Colon (tissue), 2 donors: Measurements from ENCODE around the gene GRIP2.

Experiments
- FAIRE-seq: peaks from 2 replicates; lab custom pipeline; 2012; peaks lifted over from hg19 to GRCh38; lab: Jason Lieb, UNC
- donor health status: control.
- donor health status: control.

The GRIP2 gene

GRCh38 chr3:14538451-14539088 lies 1.6 kb downstream of the GRIP2 start:
- FAIRE-seq: no peak

- FAIRE-seq: no peak
Measured at GRCh38 chr3:14537590-14538450, 2.3 kb downstream of the GRIP2 start.

- no peak for FAIRE-seq
Measured at GRCh38 chr3:14536837-14537589, 3.1 kb downstream of the GRIP2 start.

- FAIRE-seq: no peak
Measured at GRCh38 chr3:14536055-14536815, 3.9 kb downstream of the GRIP2 start.

GRCh38 chr3:14535616-14536015 lies 4.5 kb downstream of the GRIP2 start:
- no peak for FAIRE-seq

GRCh38 chr3:14534516-14535191 lies 5.5 kb downstream of the GRIP2 start:
- FAIRE-seq: no peak

- no peak for FAIRE-seq
Measured at GRCh38 chr3:14533457-14533958, 6.6 kb downstream of the GRIP2 start.

- no peak for FAIRE-seq
Measured at GRCh38 chr3:14532691-14533456, 7.3 kb downstream of the GRIP2 start.

- FAIRE-seq: no peak
Measured at GRCh38 chr3:14531856-14532395, 8.2 kb downstream of the GRIP2 start.

- no peak for FAIRE-seq
Measured at GRCh38 chr3:14528081-14528480, 12.1 kb downstream of the GRIP2 start.

GRCh38 chr3:14525685-14526631 lies 14.2 kb downstream of the GRIP2 start:
- FAIRE-seq: no peak

- no peak for FAIRE-seq
Measured at GRCh38 chr3:14524920-14525660, 15.1 kb downstream of the GRIP2 start.

GRCh38 chr3:14524311-14524711 lies 15.8 kb downstream of the GRIP2 start:
- no peak for FAIRE-seq

- FAIRE-seq: no peak
Measured at GRCh38 chr3:14523792-14524191, 16.4 kb downstream of the GRIP2 start.

- FAIRE-seq: no peak
Measured at GRCh38 chr3:14522768-14523167, 17.4 kb downstream of the GRIP2 start.

GRCh38 chr3:14522129-14522691 lies 17.9 kb downstream of the GRIP2 start:
- FAIRE-seq: no peak

GRCh38 chr3:14521611-14522010 lies 18.5 kb downstream of the GRIP2 start:
- no peak for FAIRE-seq

GRCh38 chr3:14520967-14521366 lies 19.2 kb downstream of the GRIP2 start:
- FAIRE-seq: no peak
